ENCODE data around the gene CNTLN.

CNTLN gene

GRCh38 chr9:17532461-17532860 is 397.6 kb downstream of the CNTLN start:
- no peaks in the 10 kb centered on the region for H3K9me3 ChIP-seq (ENCODE audit: control insufficient read depth, low read length)
- no peak overlapping the region for H3K27ac ChIP-seq (ENCODE audit: low read depth, low read length, severe bottlenecking)
- H3K4me1 ChIP-seq (ENCODE audit: control insufficient read depth, insufficient read depth, low read length, poor library complexity, severe bottlenecking) = no peaks in the 10 kb centered on the region
- H3K4me3 ChIP-seq (ENCODE audit: extremely low read depth, insufficient read depth, low read length, poor library complexity, severe bottlenecking) = no peak overlapping the region
- H3K36me3 ChIP-seq (ENCODE audit: control insufficient read depth, insufficient read depth, low read length) = no peaks in the 10 kb centered on the region
- 84 to 89% methylated on average over 3 to 5 of the region's 6 CpGs for WGBS, 2 experiments (ENCODE audit: insufficient coverage in 2 of 2)

GRCh38 chr9:17535176-17535575 is 400.3 kb downstream of the CNTLN start:
- no peaks in the 10 kb centered on the region for H3K36me3 ChIP-seq (ENCODE audit: control insufficient read depth, insufficient read depth, low read length)
- 95 to 97% methylated on average over 3 of the region's 3 CpGs for WGBS, 2 experiments (ENCODE audit: insufficient coverage in 2 of 2)
- H3K4me1 ChIP-seq (ENCODE audit: control insufficient read depth, insufficient read depth, low read length, poor library complexity, severe bottlenecking) = no peaks in the 10 kb centered on the region
- H3K27ac ChIP-seq (ENCODE audit: low read depth, low read length, severe bottlenecking) = no peak overlapping the region
- H3K4me3 ChIP-seq (ENCODE audit: extremely low read depth, insufficient read depth, low read length, poor library complexity, severe bottlenecking) = no peak overlapping the region
- no peaks in the 10 kb centered on the region for H3K9me3 ChIP-seq (ENCODE audit: control insufficient read depth, low read length)

GRCh38 chr9:17536027-17536426 is 401.2 kb downstream of the CNTLN start:
- no peak overlapping the region for H3K27ac ChIP-seq (ENCODE audit: low read depth, low read length, severe bottlenecking)
- no peak overlapping the region for H3K4me3 ChIP-seq (ENCODE audit: extremely low read depth, insufficient read depth, low read length, poor library complexity, severe bottlenecking)
- H3K4me1 ChIP-seq (ENCODE audit: control insufficient read depth, insufficient read depth, low read length, poor library complexity, severe bottlenecking) = no peaks in the 10 kb centered on the region
- no peaks in the 10 kb centered on the region for H3K9me3 ChIP-seq (ENCODE audit: control insufficient read depth, low read length)
- H3K36me3 ChIP-seq (ENCODE audit: control insufficient read depth, insufficient read depth, low read length) = no peaks in the 10 kb centered on the region
- WGBS, 2 experiments (ENCODE audit: insufficient coverage in 2 of 2) = 91 to 92% methylated on average over 3 to 4 of the region's 7 CpGs

- Histone ChIP-seq H3K27ac (ENCODE audit: low read depth, low read length, severe bottlenecking) (no peak overlapping the region), H3K4me3 (ENCODE audit: extremely low read depth, insufficient read depth, low read length, poor library complexity, severe bottlenecking) (no peak overlapping the region), H3K9me3 (ENCODE audit: control insufficient read depth, low read length) (peaks cover 6% of the 10 kb centered on the region), H3K36me3 (ENCODE audit: control insufficient read depth, insufficient read depth, low read length) (no peaks in the 10 kb centered on the region), H3K4me1 (ENCODE audit: control insufficient read depth, insufficient read depth, low read length, poor library complexity, severe bottlenecking) (no peaks in the 10 kb centered on the region)
- WGBS, 2 experiments (ENCODE audit: insufficient coverage in 2 of 2) = 80% methylated on average over 1 of the region's 2 CpGs; no CpG with 5 or more reads in 1 of the 2 experiments
Measured at GRCh38 chr9:17551023-17551422, 416.2 kb downstream of the CNTLN start.
